LNCAP (cell line): ENCODE results near the gene FAM47E.

Source experiments
- CTCF ChIP-seq: fragments of 450-650 bp; IDR thresholded peaks from 2 replicates; pipeline ENCODE4 v1.5.1; 2017; ENCODE audit warnings: mild to moderate bottlenecking

FAM47E gene

GRCh38 chr4:76246025-76246424, 5.5 kb upstream of the FAM47E start:
- TF ChIP-seq CTCF: peak; percentile 11; the same call in 1 of the 2 replicates

- TF ChIP-seq CTCF: no peak
Measured at GRCh38 chr4:76246852-76247251, 4.7 kb upstream of the FAM47E start.

- no peak for TF ChIP-seq CTCF
Measured at GRCh38 chr4:76250962-76251361, 559 bp upstream of the FAM47E start.

GRCh38 chr4:76252271-76252653, 741 bp downstream of the FAM47E start:
- TF ChIP-seq CTCF: no peak

GRCh38 chr4:76253511-76253910, 2.0 kb downstream of the FAM47E start:
- TF ChIP-seq CTCF: no peak

- TF ChIP-seq CTCF: no peak
Measured at GRCh38 chr4:76256032-76256431, 4.5 kb downstream of the FAM47E start.

GRCh38 chr4:76256968-76257367, 5.4 kb downstream of the FAM47E start:
- no peak for TF ChIP-seq CTCF

GRCh38 chr4:76257824-76258223, 6.3 kb downstream of the FAM47E start:
- no peak for TF ChIP-seq CTCF
